Activated T-helper 1 cell treated with Interleukin-2 at 50 U/mL for 16 hours (primary cell): ENCODE results near the gene SYTL2.
"Not testable (repeated sequence)": the region's sequence is repeated elsewhere in the genome, so short reads cannot be mapped to it uniquely, and the experiment has no call there.

Experiments
- DNase-seq: peaks from one replicate; pipeline ENCODE4 v3.0.0-alpha.2; 2020; ENCODE audit warnings: low read depth

The SYTL2 gene

DNA sequence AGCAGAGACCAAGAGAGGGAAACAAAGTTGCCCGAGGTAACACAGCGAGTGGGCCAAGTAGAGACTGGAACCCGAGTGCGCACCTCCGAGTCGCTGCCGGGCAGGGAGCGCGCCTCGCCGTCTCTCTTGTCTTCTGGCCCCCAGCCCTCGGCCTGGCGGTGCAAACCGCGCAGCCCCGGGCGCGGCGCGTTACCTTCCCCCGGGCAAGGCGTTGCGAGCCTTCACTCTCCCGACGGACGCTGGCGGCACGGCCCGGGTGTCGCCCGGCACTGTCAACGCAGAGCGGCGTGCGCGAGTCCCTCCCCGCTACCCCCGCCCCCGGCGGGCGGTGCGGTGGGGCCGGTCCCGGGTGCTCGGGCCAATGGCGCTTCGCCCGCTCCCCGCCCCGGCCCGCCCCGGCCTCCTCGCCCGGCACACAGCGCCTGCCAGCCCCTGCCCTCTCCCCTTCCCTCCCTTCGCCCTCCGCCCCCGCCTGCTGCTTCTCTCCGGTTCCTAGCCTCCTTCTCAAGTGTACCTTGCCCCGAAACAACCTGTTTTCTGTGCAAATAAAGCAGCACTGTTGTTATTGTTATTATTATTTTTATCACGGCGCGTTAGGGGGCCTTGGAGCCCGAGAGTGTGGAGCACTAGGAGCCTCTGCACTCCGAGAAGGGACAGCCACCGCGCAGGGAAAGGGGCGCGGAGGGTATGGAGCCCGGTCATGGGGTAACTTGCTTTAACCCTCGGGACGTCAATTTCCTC, at the start of gene SYTL2:
TSS of gene SYTL2 (minus strand) at position 271 of the 741 bp plus-strand sequence. CDS start 53,416 bp downstream, outside the sequence.
- DNase-seq, result peak; percentile 70

GRCh38 chr11:85859541-85859940, 48.6 kb upstream of the SYTL2 start:
- DNase-seq, result not testable (repeated sequence)

- DNase-seq, result no peak
Observed at GRCh38 chr11:85857098-85857497, 46.2 kb upstream of the SYTL2 start.

DNA sequence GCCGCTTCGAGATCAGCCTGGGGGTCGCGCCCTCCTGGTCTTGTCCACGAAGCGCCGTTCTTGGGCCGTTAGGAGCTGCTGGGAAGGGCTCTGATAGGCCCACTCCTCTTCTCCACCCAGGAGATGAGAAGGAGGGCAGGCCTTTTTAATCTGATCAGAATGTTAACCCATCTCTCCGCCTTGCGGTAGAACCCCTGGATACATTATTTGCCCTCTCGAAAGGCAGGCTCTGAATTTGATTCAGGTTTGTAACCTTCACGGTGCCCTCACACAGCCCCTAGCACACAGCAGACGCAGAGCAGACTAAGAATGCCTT, 44.4 kb upstream of the SYTL2 start, which contains the start of gene CCDC83:
TSS of gene CCDC83 (plus strand) at position 43 of the 316 bp plus-strand sequence. CDS start 9,741 bp downstream, outside the sequence.
- DNase-seq, result no peak

DNA sequence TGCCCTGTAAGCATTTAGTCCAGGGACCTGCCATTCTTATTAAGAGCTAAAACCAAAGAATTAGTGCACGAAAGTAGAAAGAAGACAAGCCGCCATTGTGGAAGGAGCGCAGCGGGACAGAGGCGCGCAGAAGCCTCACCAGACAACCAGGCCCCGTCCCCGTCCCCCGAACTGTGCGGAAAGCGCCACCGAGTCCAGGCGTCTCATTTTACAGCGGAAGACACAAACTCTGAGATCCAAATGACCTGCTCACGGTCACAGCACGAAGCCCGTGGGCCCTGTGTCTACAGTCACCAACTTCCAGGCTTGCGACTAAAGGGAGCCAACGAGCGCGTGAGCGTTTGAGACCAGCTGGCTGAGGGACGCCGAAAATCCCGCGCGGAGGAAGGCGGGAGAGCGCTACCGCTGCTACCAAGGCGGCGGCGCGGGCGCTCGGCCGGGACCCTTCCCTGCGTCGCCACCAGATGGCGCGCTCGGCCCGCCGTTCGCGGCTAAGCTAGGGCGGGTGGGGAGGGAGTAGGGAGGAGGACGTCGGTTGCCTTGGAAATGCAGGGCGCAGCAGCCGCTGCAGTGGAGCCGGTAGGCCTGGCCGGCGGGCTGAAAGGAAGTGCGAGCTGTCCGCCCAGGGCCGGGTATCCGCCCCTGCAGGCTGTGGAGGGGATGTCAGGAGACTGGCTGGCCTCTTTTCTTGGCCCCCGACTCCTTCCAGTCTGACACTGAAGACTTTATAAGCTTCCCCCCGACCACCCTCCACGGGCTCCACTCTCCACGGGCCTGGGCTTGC, 43.8 kb upstream of the SYTL2 start:
- peak; percentile 89 for DNase-seq

DNA sequence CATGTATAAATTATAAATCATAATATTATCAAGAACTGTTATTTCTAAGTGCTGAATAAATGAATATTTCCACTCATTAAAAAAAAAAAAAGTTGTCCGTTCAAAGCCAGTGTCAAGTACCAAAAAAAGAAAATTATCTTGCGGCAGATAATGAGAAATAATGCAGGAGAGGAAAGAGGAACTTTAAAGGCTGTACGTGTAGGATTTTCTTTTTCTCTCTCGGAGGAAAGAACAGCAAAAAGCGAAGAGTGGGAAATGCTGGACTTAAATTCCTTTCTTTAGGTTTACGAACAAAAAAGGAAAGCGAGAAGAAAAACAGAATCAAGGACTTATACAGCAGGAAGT, 43.2 kb upstream of the SYTL2 start:
- no peak for DNase-seq

DNA sequence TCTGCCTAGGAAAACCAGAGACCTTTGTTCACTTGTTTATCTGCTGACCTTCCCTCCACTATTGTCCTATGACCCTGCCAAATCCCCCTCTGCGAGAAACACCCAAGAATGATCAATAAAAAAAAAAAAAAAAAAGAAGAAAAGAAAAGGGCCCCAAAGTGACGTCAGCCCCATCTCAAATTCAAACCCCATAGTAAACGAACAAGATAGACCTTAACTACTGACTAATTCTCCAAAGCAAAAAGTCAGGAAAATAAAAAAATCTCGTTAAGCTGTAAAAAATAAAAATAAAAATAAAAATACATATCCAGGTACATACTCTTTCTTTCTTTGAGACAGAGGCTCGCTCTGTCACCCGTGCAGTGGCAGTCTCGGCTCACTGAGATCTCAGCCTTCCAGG, 42.6 kb upstream of the SYTL2 start:
- not testable (repeated sequence) for DNase-seq

DNA sequence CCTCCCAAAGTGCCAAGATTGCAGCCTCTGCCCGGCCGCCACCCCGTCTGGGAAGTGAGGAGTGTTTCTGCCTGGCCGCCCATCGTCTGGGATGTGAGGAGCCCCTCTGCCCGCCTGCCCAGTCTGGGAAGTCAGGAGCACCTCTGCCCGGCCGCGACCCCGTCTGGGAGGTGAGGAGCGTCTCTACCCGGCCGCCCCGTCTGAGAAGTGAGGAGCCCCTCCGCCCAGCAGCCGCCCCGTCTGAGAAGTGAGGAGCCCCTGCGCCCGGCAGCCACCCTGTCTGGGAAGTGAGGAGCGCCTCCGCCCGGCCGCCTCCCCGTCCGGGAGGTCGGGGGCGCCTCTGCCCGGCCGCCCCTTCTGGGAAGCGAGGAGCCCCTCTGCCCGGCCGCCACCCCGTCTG, 41.8 kb upstream of the SYTL2 start:
- DNase-seq, result not testable (repeated sequence)

DNA sequence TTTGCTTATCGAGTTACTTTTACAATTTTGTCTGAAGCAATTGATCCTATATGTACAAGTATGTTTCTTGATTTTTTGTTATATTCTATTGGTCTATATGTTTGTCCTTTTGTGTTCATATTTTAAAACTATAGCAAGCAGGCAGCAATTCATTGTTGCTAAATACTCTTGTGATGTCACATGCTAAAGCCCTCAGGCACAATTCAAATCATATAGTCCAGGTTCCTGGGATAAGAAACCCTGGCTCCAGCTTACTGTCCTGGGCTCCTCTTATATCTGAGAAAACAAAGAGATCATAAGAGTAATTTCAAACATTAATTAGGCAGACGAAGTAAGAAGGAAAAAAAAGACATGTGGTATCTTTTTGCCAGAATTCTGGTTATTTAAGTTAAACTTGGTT, 37.6 kb upstream of the SYTL2 start:
- no peak for DNase-seq

DNA sequence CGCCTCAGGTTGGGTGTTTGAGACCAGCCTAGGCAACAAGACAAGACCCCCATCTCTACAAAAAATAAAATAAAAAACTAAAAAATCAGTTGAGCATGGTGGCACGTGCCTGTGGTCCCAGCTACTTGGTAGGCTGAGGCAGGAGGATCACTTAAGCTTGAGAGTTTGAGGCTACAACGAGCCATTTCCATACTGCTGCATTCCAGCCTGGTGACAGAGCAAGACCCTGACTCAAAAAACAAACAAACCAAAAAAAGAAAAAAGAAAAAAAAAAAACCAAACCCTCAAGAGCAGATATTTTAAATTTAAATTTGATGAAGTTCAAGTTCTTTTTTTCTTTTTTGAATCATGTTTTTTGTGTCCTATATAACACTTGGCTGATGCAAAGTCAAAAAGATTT, 37.1 kb upstream of the SYTL2 start:
- DNase-seq, result no peak

DNA sequence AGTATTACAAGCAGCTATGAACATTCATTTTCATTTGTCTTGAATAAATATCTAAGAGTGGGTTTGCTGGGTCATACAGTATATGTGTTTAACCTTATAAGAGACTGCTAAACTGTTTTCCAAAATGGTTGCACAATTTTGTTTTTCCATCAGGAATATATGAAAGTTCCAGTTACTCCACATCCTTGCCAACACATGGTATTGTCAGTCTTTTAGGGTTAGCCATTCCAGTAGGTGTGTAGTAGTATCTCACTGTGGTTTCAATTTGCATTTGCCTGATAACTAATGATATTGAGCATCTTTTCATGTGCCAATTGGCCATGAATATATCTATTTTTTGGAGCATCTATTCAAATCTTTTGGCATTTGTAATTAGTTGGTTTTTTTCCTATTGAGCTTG, 36.5 kb upstream of the SYTL2 start:
- no peak for DNase-seq

DNA sequence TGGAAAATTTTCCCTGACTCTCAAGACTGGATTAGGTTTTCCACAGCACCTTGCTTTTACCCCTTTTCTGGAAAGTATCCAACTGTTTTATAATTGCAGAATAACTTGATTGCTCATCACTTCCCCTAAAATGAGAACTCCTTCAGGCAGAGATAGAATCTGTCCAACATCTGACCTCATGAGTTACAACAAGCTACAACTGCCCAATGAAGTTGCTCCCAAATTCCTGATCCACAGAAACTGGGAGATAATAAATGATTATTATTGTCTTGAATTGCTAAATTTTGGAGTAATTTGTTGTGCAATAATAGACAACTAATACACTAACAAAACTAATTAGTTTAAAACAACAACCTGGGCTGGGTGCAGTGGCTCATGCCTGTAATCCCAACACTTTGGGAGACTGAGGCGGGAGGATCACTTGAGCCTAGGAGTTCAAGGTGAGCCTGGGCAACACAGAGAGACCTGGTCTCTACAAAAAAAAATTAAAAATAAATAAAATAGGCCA, 34.2 kb upstream of the SYTL2 start:
- DNase-seq, result no peak

DNA sequence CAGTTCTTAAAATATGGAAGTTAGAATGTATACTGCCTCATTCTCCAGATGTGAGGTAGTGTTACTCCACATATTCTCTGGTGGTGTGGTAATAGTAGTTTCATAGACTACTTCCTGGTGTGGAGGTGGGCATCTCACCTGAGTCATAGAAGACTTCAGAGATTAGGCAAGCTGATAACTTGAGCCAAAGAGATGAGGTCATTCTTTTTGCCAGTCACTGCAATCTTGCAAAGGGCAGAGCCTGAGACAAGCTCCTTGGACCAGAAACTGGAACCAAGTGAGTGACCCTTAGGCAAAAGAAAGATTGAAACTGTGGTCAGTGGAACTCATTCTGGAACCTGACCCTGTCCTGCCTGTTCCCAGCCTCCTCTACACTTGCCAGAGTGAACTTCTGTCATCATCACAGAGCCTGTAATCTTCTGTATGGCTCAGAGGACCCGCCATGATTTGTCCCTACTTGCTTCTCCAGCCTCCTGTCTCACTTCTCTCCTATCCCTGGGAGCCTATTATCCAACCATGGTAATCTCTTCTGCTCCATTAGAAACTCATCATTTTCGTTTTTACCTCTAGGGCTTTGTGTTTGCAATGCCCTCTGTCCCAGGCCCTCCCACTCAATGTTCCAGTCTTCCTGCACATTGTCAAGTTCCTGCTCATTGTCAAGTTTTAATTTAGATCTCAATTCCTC, 33.6 kb upstream of the SYTL2 start:
- DNase-seq, result no peak

GRCh38 chr11:85843929-85844328, 33.0 kb upstream of the SYTL2 start:
- no peak for DNase-seq

DNA sequence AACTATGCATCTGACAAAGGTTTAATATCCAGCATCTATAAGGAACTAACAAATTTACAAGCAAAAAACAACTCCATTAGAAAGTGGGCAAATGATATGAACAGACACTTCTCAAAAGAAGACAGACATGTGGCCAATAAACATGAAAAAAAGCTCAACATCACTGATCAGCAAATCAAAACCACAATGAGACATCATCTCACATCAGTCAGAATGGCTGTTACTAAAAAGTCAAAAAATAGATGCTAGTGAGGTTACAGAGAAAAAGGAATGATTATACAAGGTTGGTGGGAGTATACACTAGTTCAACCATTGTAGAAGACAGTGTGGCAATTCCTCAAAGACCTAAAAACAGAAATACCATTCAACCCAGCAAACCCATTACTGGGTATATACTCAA, 30.0 kb upstream of the SYTL2 start:
- not testable (repeated sequence) for DNase-seq

GRCh38 chr11:85835729-85836128, 24.8 kb upstream of the SYTL2 start:
- DNase-seq, result no peak

DNA sequence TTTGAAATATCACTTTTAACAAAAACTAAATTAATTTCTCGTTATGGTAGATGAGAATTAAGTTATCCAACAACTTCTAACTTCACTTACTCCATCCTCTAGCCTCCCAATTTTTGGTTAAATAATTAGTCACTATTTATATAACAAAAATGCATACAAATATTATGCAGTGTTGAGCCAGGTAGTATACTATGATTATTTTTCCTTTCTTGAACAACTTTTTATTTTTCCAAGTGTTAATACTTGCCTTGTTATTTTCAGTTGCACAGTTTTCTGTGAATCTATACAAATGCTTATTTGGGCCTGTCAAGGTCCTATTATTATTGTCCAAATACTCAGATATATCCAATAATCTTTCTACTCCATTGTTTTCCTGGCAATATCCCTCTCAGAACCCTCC, 24.3 kb upstream of the SYTL2 start:
- DNase-seq, result no peak

GRCh38 chr11:85831050-85831449, 20.1 kb upstream of the SYTL2 start:
- DNase-seq, result no peak

- DNase-seq, result no peak
Observed at GRCh38 chr11:85829172-85829571, 18.2 kb upstream of the SYTL2 start.

DNA sequence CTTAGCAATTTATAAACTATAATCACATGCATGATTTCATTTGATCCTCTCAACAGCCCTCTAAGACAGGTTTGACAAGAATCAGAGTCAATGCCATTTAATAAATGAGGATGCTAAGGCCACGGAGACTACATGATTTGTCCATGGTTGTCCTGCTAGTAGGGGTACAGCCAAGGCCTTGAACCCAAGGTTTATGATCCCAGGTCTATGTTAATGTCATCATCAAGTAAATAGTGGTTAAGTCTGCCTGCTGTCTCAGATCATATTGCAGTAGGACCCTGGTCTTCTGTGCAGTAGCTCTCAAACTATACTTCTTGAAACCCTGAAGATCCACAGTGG, 17.7 kb upstream of the SYTL2 start:
- DNase-seq, result no peak

- no peak for DNase-seq
Observed at GRCh38 chr11:85827748-85828639, 17.1 kb upstream of the SYTL2 start.
